ENCODE results near the gene FBXO46. TPM values are rescaled to one million over a fixed set of nuclear protein-coding genes. Genes with fewer than 3 reads are reported as not detected.

Gene FBXO46
- total and polyA plus RNA-seq, 2 of the 4 experiments (the other 2 are of a cell fraction): 3.0 to 6.8 TPM

- Histone ChIP-seq H3K79me1 (ENCODE audit: low read depth in 1 of 2, low read length in 2 of 2) (no peaks in the 10 kb centered on the region), H4K8ac (ENCODE audit: low read depth in 2 of 2, low read length in 2 of 2) (no peak overlapping the region), H3K4ac (ENCODE audit: low read depth, low read length) (no peak overlapping the region), H3K14ac (replicated peaks; ENCODE audit: low read depth, low read length) (no peak overlapping the region), H3K36me3 (ENCODE audit: control insufficient read depth, insufficient read depth, low read length) (no peaks in the 10 kb centered on the region), H2BK120ac (ENCODE audit: low read depth, low read length) (no peak overlapping the region), H3K27me3 (ENCODE audit: control insufficient read depth, insufficient read depth, low read length) (peaks cover 22% of the 10 kb centered on the region), H3K9ac (ENCODE audit: low read depth, low read length) (no peak overlapping the region), H4K5ac (ENCODE audit: low read depth, low read length) (no peak overlapping the region), H3K27ac (ENCODE audit: insufficient read depth, low read length) (no peak overlapping the region), H2AK5ac (ENCODE audit: low read depth, low read length) (no peak overlapping the region), H3K18ac (ENCODE audit: low read depth, low read length) (no peak overlapping the region), H3K23ac (ENCODE audit: low read depth, low read length) (no peak overlapping the region), H3K9me1 (ENCODE audit: insufficient read depth, low read length) (no peaks in the 10 kb centered on the region), H3K4me1 (ENCODE audit: control insufficient read depth, insufficient read depth, low read length) (no peaks in the 10 kb centered on the region), H2BK5ac (ENCODE audit: low read depth, low read length, poor library complexity, severe bottlenecking) (no peak overlapping the region), H2AFZ (replicated peaks; ENCODE audit: low read length, poor library complexity) (no peak overlapping the region), H3K4me3 (ENCODE audit: insufficient read depth, low read depth, low read length) (no peak overlapping the region), H3K56ac (ENCODE audit: extremely low read depth, insufficient read depth, low read length) (no peak overlapping the region), H2BK15ac (ENCODE audit: low read depth, low read length) (no peak overlapping the region), H4K20me1 (ENCODE audit: insufficient read depth, low read length) (no peaks in the 10 kb centered on the region), H2BK20ac (ENCODE audit: low read depth, low read length) (no peak overlapping the region), H3K4me2 (ENCODE audit: low read depth, low read length) (no peak overlapping the region), H4K91ac (ENCODE audit: insufficient read depth, low read depth, low read length) (no peak overlapping the region), H2AK9ac (replicated peaks; ENCODE audit: low read depth, low read length, poor library complexity) (no peak overlapping the region), H3K9me3 (ENCODE audit: control insufficient read depth, insufficient read depth, low read length) (no peaks in the 10 kb centered on the region)
- dilution Hi-C loops (cut with HindIII; ENCODE audit: low sequenced_read_pairs, unreplicated experiment) (no loop called here), intact Hi-C loops (cut with micrococcal nuclease) (no loop called here), in situ Hi-C loops (cut with MboI; ENCODE audit: low sequenced_read_pairs) (no loop called here)
- CTCF ChIA-PET: no interaction called here
- no peak for DNase-seq
- TF ChIP-seq MXI1 (IDR thresholded peaks at IDR 0.05; ENCODE audit: borderline replicate concordance, low read depth, low read length) (no peak), MAZ (IDR thresholded peaks at IDR 0.05; ENCODE audit: borderline replicate concordance, low read depth, low read length) (no peak), FOS (IDR thresholded peaks at IDR 0.05; ENCODE audit: low read depth, low read length) (no peak), RCOR1 (IDR thresholded peaks at IDR 0.05; ENCODE audit: insufficient replicate concordance, low read length) (no peak), SMC3 (IDR thresholded peaks at IDR 0.05; ENCODE audit: low read depth, low read length) (no peak), CHD1 (IDR thresholded peaks at IDR 0.05; ENCODE audit: low read depth, low read length) (no peak), RAD21 (IDR thresholded peaks at IDR 0.05; ENCODE audit: low read length) (no peak), NFE2L2 (IDR thresholded peaks at IDR 0.05; ENCODE audit: low read depth, low read length) (no peak), RFX5 (IDR thresholded peaks at IDR 0.05; ENCODE audit: low read depth, low read length) (no peak), POLR2A (IDR thresholded peaks at IDR 0.05; ENCODE audit: low read depth, low read length) (no peak), MAFK (IDR thresholded peaks at IDR 0.05; ENCODE audit: low read depth, low read length) (no peak), BHLHE40 (IDR thresholded peaks at IDR 0.05; ENCODE audit: low read depth, low read length) (no peak), CEBPB (IDR thresholded peaks at IDR 0.05; ENCODE audit: low read depth, low read length) (no peak)
- TF ChIP-seq, protein P1, sequence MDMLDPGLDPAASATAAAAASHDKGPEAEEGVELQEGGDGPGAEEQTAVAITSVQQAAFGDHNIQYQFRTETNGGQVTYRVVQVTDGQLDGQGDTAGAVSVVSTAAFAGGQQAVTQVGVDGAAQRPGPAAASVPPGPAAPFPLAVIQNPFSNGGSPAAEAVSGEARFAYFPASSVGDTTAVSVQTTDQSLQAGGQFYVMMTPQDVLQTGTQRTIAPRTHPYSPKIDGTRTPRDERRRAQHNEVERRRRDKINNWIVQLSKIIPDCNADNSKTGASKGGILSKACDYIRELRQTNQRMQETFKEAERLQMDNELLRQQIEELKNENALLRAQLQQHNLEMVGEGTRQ (IDR thresholded peaks at IDR 0.05; ENCODE audit: low read depth, low read length): no peak
- TF ChIP-seq, protein P2, sequence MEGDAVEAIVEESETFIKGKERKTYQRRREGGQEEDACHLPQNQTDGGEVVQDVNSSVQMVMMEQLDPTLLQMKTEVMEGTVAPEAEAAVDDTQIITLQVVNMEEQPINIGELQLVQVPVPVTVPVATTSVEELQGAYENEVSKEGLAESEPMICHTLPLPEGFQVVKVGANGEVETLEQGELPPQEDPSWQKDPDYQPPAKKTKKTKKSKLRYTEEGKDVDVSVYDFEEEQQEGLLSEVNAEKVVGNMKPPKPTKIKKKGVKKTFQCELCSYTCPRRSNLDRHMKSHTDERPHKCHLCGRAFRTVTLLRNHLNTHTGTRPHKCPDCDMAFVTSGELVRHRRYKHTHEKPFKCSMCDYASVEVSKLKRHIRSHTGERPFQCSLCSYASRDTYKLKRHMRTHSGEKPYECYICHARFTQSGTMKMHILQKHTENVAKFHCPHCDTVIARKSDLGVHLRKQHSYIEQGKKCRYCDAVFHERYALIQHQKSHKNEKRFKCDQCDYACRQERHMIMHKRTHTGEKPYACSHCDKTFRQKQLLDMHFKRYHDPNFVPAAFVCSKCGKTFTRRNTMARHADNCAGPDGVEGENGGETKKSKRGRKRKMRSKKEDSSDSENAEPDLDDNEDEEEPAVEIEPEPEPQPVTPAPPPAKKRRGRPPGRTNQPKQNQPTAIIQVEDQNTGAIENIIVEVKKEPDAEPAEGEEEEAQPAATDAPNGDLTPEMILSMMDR (conservative IDR thresholded peaks at IDR 0.05; ENCODE audit: low read depth, low read length): no peak
- TF ChIP-seq, protein P3, sequence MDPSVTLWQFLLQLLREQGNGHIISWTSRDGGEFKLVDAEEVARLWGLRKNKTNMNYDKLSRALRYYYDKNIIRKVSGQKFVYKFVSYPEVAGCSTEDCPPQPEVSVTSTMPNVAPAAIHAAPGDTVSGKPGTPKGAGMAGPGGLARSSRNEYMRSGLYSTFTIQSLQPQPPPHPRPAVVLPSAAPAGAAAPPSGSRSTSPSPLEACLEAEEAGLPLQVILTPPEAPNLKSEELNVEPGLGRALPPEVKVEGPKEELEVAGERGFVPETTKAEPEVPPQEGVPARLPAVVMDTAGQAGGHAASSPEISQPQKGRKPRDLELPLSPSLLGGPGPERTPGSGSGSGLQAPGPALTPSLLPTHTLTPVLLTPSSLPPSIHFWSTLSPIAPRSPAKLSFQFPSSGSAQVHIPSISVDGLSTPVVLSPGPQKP (IDR thresholded peaks at IDR 0.05; ENCODE audit: borderline replicate concordance, low read depth, low read length): no peak
- 65% methylated on average over 4 of the region's 5 CpGs; no CpG with 5 or more reads in 1 of the 2 experiments for WGBS, 2 experiments (ENCODE audit: extremely low coverage in 2 of 2, insufficient read length in 1 of 2)
- BruUV-seq (replicated peaks): no TSS peak
- ATAC-seq (ENCODE audit: low read depth): no peak
- POLR2A ChIA-PET (ENCODE audit: unreplicated experiment): no interaction called here
These were observed 16.2 kb upstream of the FBXO46 start for GRCh38 chr19:45746866-45747265.

All from IMR-90 (cell line).